DMS114 treated with DMSO at 0.1 percent for 48 hours (cell line): ENCODE results near the gene AGT.
"Not testable (repeated sequence)": the region's sequence is repeated elsewhere in the genome, so short reads cannot be mapped to it uniquely, and the experiment has no call there.

Source experiments
- DNase-seq: peaks from one replicate; lab custom pipeline; 2025; ENCODE audit not compliant: unreplicated experiment; lab: John Stamatoyannopoulos, UW

Gene AGT

GRCh38 chr1:230744382-230744781 is 30.5 kb upstream of the AGT start:
- no peak for DNase-seq

GRCh38 chr1:230743899-230744298 is 30.0 kb upstream of the AGT start:
- no peak for DNase-seq

- no peak for DNase-seq
Observed at GRCh38 chr1:230739564-230740290, 25.8 kb upstream of the AGT start.

GRCh38 chr1:230737622-230738262 is 23.8 kb upstream of the AGT start:
- no peak for DNase-seq

GRCh38 chr1:230735447-230735846 is 21.5 kb upstream of the AGT start:
- no peak for DNase-seq

- DNase-seq, result no peak
Observed at GRCh38 chr1:230730977-230731376, 17.1 kb upstream of the AGT start.

GRCh38 chr1:230728710-230729392 is 14.9 kb upstream of the AGT start:
- no peak for DNase-seq

GRCh38 chr1:230725256-230726012 is 11.5 kb upstream of the AGT start:
- DNase-seq, result no peak

- not testable (repeated sequence) for DNase-seq
Observed at GRCh38 chr1:230721849-230722522, 8.1 kb upstream of the AGT start.

GRCh38 chr1:230717251-230717650 is 3.3 kb upstream of the AGT start:
- no peak for DNase-seq

- not testable (repeated sequence) for DNase-seq
Observed at GRCh38 chr1:230716453-230716852, 2.5 kb upstream of the AGT start.

- DNase-seq, result no peak
Observed at GRCh38 chr1:230715510-230715909, 1.6 kb upstream of the AGT start.

- DNase-seq, result no peak
Observed at GRCh38 chr1:230713547-230713914, 391 bp downstream of the AGT start.

- DNase-seq, result no peak
Observed at GRCh38 chr1:230713138-230713537, 784 bp downstream of the AGT start.

GRCh38 chr1:230712470-230712942 is 1.4 kb downstream of the AGT start:
- no peak for DNase-seq

- no peak for DNase-seq
Observed at GRCh38 chr1:230711245-230711644, 2.7 kb downstream of the AGT start.

- no peak for DNase-seq
Observed at GRCh38 chr1:230710543-230710904, 3.4 kb downstream of the AGT start.

- no peak for DNase-seq
Observed at GRCh38 chr1:230709619-230710542, 4.0 kb downstream of the AGT start.

GRCh38 chr1:230708631-230709580 is 5.0 kb downstream of the AGT start:
- DNase-seq, result no peak
